IMR-90 (cell line): ENCODE measurements around the gene XPO4. TPM values are rescaled to one million over a fixed set of nuclear protein-coding genes. Genes with fewer than 3 reads are reported as not detected.

Experiments
- ATAC-seq: fragments of 200-7000 bp; cut with Tn5 transposase; 2 replicates; pipeline ENCODE4 v1.9.1; 2020; ENCODE audit warnings: low read depth, mild to moderate bottlenecking, moderate library complexity
- BruUV-seq: library from RNA; stranded (reverse); fragments of 400-500 nt; replicated peaks from 2 replicates; lab custom pipeline; 2021; lab: Mats Ljungman, UMichigan
- CTCF ChIA-PET: fragments of 300-600 bp; formaldehyde crosslinking; extraction: SDS; loops from one replicate; lab custom pipeline; 2021; ENCODE audit warnings: antibody characterized with exemption; lab: Yijun Ruan, JAX
- POLR2A ChIA-PET: fragments of 300-600 bp; sonication (Branson Sonifier 250); formaldehyde crosslinking; loops from one replicate; lab custom pipeline; 2022; ENCODE audit warnings: antibody characterized with exemption; ENCODE audit not compliant: unreplicated experiment; lab: Charles Lee
- DNase-seq: peaks from one replicate; pipeline ENCODE4 v3.0.0; 2013
- H2AFZ ChIP-seq: replicated peaks from 2 replicates; pipeline ENCODE3; 2013; ENCODE audit warnings: low read length, mild to moderate bottlenecking; ENCODE audit not compliant: poor library complexity
- H2AK5ac ChIP-seq: 2 replicates; pipeline ENCODE4 v1.6.1; 2013; ENCODE audit warnings: low read depth, low read length, inconsistent platforms
- H2AK9ac ChIP-seq: replicated peaks from 2 replicates; pipeline ENCODE3; 2013; ENCODE audit warnings: mild to moderate bottlenecking, low read depth, low read length, moderate library complexity; ENCODE audit not compliant: poor library complexity
- H2BK120ac ChIP-seq: 2 replicates; pipeline ENCODE4 v1.6.1; 2013; ENCODE audit warnings: low read depth, low read length, inconsistent platforms
- H2BK15ac ChIP-seq: 3 replicates; pipeline ENCODE4 v1.6.1; 2013; ENCODE audit warnings: low read depth, low read length, inconsistent platforms
- H2BK20ac ChIP-seq: 2 replicates; pipeline ENCODE4 v1.6.1; 2013; ENCODE audit warnings: low read depth, mild to moderate bottlenecking, inconsistent platforms, low read length, moderate library complexity
- H2BK5ac ChIP-seq: 2 replicates; pipeline ENCODE4 v1.6.1; 2013; ENCODE audit warnings: mild to moderate bottlenecking, low read depth, low read length, inconsistent platforms; ENCODE audit not compliant: poor library complexity, severe bottlenecking
- H3K14ac ChIP-seq: replicated peaks from 2 replicates; pipeline ENCODE4 v1.6.1; 2013; ENCODE audit warnings: low read depth, low read length, inconsistent platforms
- H3K18ac ChIP-seq: 2 replicates; pipeline ENCODE4 v1.6.1; 2013; ENCODE audit warnings: low read depth, low read length, control low read depth
- H3K23ac ChIP-seq: 2 replicates; pipeline ENCODE4 v1.6.1; 2013; ENCODE audit warnings: low read depth, low read length, inconsistent platforms
- H3K27ac ChIP-seq: 2 replicates; pipeline ENCODE4 v1.5.1; 2013; ENCODE audit warnings: mild to moderate bottlenecking, control low read depth, low read length; ENCODE audit not compliant: insufficient read depth
- H3K27me3 ChIP-seq: 2 replicates; pipeline ENCODE4 v1.6.1; 2013; ENCODE audit warnings: low read length; ENCODE audit not compliant: control insufficient read depth, insufficient read depth
- H3K36me3 ChIP-seq: 2 replicates; pipeline ENCODE4 v1.6.1; 2013; ENCODE audit warnings: low read length, mixed read lengths; ENCODE audit not compliant: control insufficient read depth, insufficient read depth
- H3K4ac ChIP-seq: 2 replicates; pipeline ENCODE4 v1.6.1; 2013; ENCODE audit warnings: low read depth, low read length, inconsistent platforms
- H3K4me1 ChIP-seq: 2 replicates; pipeline ENCODE4 v1.6.1; 2013; ENCODE audit warnings: low read length, mixed read lengths; ENCODE audit not compliant: control insufficient read depth, insufficient read depth
- H3K4me2 ChIP-seq: 2 replicates; pipeline ENCODE4 v1.6.1; 2013; ENCODE audit warnings: low read depth, mild to moderate bottlenecking, control low read depth, low read length, moderate library complexity
- H3K4me3 ChIP-seq: 2 replicates; pipeline ENCODE4 v1.5.1; 2013; ENCODE audit warnings: low read depth, mild to moderate bottlenecking, control low read depth, low read length, moderate library complexity; ENCODE audit not compliant: insufficient read depth
- H3K56ac ChIP-seq: 2 replicates; pipeline ENCODE4 v1.6.1; 2013; ENCODE audit warnings: low read length, inconsistent platforms; ENCODE audit not compliant: insufficient read depth; ENCODE audit errors: extremely low read depth
- H3K79me1 ChIP-seq, 2 experiments: 2 replicates each; pipeline ENCODE4 v1.6.1; 2013; ENCODE audit warnings: low read length in 2 of 2, inconsistent platforms in 1 of 2, low read depth in 1 of 2
- H3K9ac ChIP-seq: 2 replicates; pipeline ENCODE4 v1.6.1; 2013; ENCODE audit warnings: low read depth, low read length, control low read depth
- H3K9me1 ChIP-seq: 2 replicates; pipeline ENCODE4 v1.6.1; 2013; ENCODE audit warnings: low read length, inconsistent platforms; ENCODE audit not compliant: insufficient read depth
- H3K9me3 ChIP-seq: 2 replicates; pipeline ENCODE4 v1.6.1; 2013; ENCODE audit warnings: low read length; ENCODE audit not compliant: control insufficient read depth, insufficient read depth
- H4K20me1 ChIP-seq: 2 replicates; pipeline ENCODE4 v1.6.1; 2013; ENCODE audit warnings: low read length, inconsistent platforms; ENCODE audit not compliant: insufficient read depth
- H4K5ac ChIP-seq: 2 replicates; pipeline ENCODE4 v1.6.1; 2013; ENCODE audit warnings: mild to moderate bottlenecking, low read depth, low read length, control low read depth
- H4K8ac ChIP-seq, 2 experiments: 2 replicates each; pipeline ENCODE4 v1.6.1; 2013; ENCODE audit warnings: low read depth in 2 of 2, low read length in 2 of 2, control low read depth in 1 of 2, inconsistent platforms in 1 of 2
- H4K91ac ChIP-seq: 2 replicates; pipeline ENCODE4 v1.6.1; 2013; ENCODE audit warnings: low read depth, low read length, inconsistent platforms; ENCODE audit not compliant: insufficient read depth
- CEBPB ChIP-seq: IDR thresholded peaks from 2 replicates; pipeline ENCODE4 v1.6.1; 2012; ENCODE audit warnings: low read depth, low read length, improper control_type of control experiment
- CHD1 ChIP-seq: IDR thresholded peaks from 2 replicates; pipeline ENCODE4 v1.6.1; 2012; ENCODE audit warnings: low read depth, low read length, improper control_type of control experiment
- CTCF ChIP-seq: conservative IDR thresholded peaks from 2 replicates; pipeline ENCODE4 v1.5.1; 2012; ENCODE audit warnings: mild to moderate bottlenecking, low read depth, low read length, improper control_type of control experiment
- ELK1 ChIP-seq: fragments of 150-350 bp; IDR thresholded peaks from 2 replicates; pipeline ENCODE4 v1.6.1; 2016; ENCODE audit warnings: low read depth, mild to moderate bottlenecking, low read length, moderate library complexity, borderline replicate concordance
- FOS ChIP-seq: fragments of 150-350 bp; IDR thresholded peaks from 2 replicates; pipeline ENCODE4 v1.6.1; 2016; ENCODE audit warnings: low read depth, low read length
- MAFK ChIP-seq: IDR thresholded peaks from 2 replicates; pipeline ENCODE4 v1.6.1; 2012; ENCODE audit warnings: low read depth, low read length, improper control_type of control experiment
- WGBS, 2 experiments: methylation state at CpG; one replicate each; pipeline versions ENCODE4 v1.1.5 to v1.1.7; 2013; ENCODE audit warnings: missing lambda C conversion rate in 2 of 2; ENCODE audit not compliant: insufficient read length in 1 of 2; ENCODE audit errors: extremely low coverage in 2 of 2; 5-methylcytosine and 5-hydroxymethylcytosine counted together
- dilution Hi-C: fragments of 300-500 bp; cut with HindIII; formaldehyde crosslinking; loops from one replicate; pipeline ENCODE4 v1.14.3; 2018; ENCODE audit warnings: low sequenced_read_pairs; ENCODE audit not compliant: unreplicated experiment
- in situ Hi-C: fragments of 300-500 bp; cut with MboI; formaldehyde crosslinking; loops from 3 replicates; pipeline ENCODE4 v1.14.3; 2019; ENCODE audit warnings: low sequenced_read_pairs, inconsistent platforms, mixed read lengths
- intact Hi-C: fragments of 100-400 bp; cut with micrococcal nuclease; formaldehyde crosslinking; loops from 2 replicates; pipeline ENCODE4 v1.10.0; 2022
- polyA plus RNA-seq, 3 experiments: library from polyadenylated mRNA; depleted of rRNA; stranded (reverse); fragments of >200 nt; gene quantifications; 2 replicates each; pipeline ENCODE4 v1.2.3, GENCODE V29; 2012; ENCODE audit warnings: low replicate concordance in 1 of 3
- total RNA-seq: library from RNA; depleted of rRNA; stranded (reverse); fragments of >200 nt; gene quantifications from 2 replicates; pipeline ENCODE4 v1.2.3, GENCODE V29; 2012

The XPO4 gene
- total and polyA plus RNA-seq, 2 of the 4 experiments (the other 2 are of a cell fraction) = 5.0 to 21.1 TPM

- BruUV-seq = no TSS peak
Measured at GRCh38 chr13:20740021-20740420, 162.5 kb downstream of the XPO4 start.

More at GRCh38 chr13:20740021-20740420, 162.5 kb downstream of the XPO4 start:
- Histone ChIP-seq H2BK15ac (no peak overlapping the region), H3K56ac (no peak overlapping the region), H3K27me3 (no peaks in the 10 kb centered on the region), H3K4me2 (no peak overlapping the region), H4K8ac (no peak overlapping the region), H2BK120ac (no peak overlapping the region), H2AFZ (no peak overlapping the region), H3K14ac (no peak overlapping the region), H3K36me3 (peaks cover 4% of the 10 kb centered on the region; the same call in 1 of the 2 replicates), H3K18ac (no peak overlapping the region), H3K4me3 (no peak overlapping the region), H2AK9ac (no peak overlapping the region), H3K9me3 (0 out of 2 replicates have a peak, but pooled peaks cover 2% of the 10 kb centered on the region), H2BK20ac (no peak overlapping the region), H3K27ac (no peak overlapping the region), H2BK5ac (no peak overlapping the region), H2AK5ac (no peak overlapping the region), H3K79me1 (no peaks in the 10 kb centered on the region), H3K4ac (no peak overlapping the region), H3K9me1 (peaks cover 3% of the 10 kb centered on the region; the same call in 1 of the 2 replicates), H3K4me1 (no peaks in the 10 kb centered on the region), H4K91ac (no peak overlapping the region), H4K20me1 (no peaks in the 10 kb centered on the region), H4K5ac (no peak overlapping the region), H3K9ac (no peak overlapping the region), H3K23ac (no peak overlapping the region)
- TF ChIP-seq CEBPB = no peak
- no peak for TF ChIP-seq MAFK
- no peak for TF ChIP-seq CTCF
- no peak for TF ChIP-seq ELK1
- no peak for TF ChIP-seq FOS
- TF ChIP-seq CHD1 = no peak
- CTCF ChIA-PET = no interaction called here
- in situ Hi-C loops (no loop called here), dilution Hi-C loops (no loop called here), intact Hi-C loops (no loop called here)
- DNase-seq (no peak), ATAC-seq (no peak)
- POLR2A ChIA-PET = no interaction called here
- 95% methylated on average over 16 of the region's 22 CpGs; no CpG with 5 or more reads in 1 of the 2 experiments for WGBS, 2 experiments
